Nephron progenitor cell (in vitro differentiated cells): Measurements from ENCODE around the gene UBE2E2.

Experiments
- DNase-seq: peaks from one replicate; pipeline ENCODE4 v3.0.0; 2021
- H3K27ac Mint-ChIP-seq: 2 replicates; pipeline ENCODE4 v1.8.0; 2021; ENCODE audit warnings: mild to moderate bottlenecking, moderate library complexity, mixed read lengths
- H3K27me3 Mint-ChIP-seq: 2 replicates; pipeline ENCODE4 v1.8.0; 2021; ENCODE audit warnings: mild to moderate bottlenecking, low read depth, mixed read lengths; ENCODE audit not compliant: poor library complexity
- H3K36me3 Mint-ChIP-seq: 2 replicates; pipeline ENCODE4 v1.8.0; 2021; ENCODE audit warnings: low read depth, mixed read lengths
- H3K4me1 Mint-ChIP-seq: 2 replicates; pipeline ENCODE4 v1.8.0; 2021; ENCODE audit warnings: mixed read lengths
- H3K4me3 Mint-ChIP-seq: 2 replicates; pipeline ENCODE4 v1.8.0; 2021; ENCODE audit warnings: mild to moderate bottlenecking, moderate library complexity, mixed read lengths
- H3K9me3 Mint-ChIP-seq: 2 replicates; pipeline ENCODE4 v1.8.0; 2021; ENCODE audit warnings: mild to moderate bottlenecking, moderate library complexity, mixed read lengths
- CTCF ChIP-seq: fragments of 200-600 bp; sonication (generic); IDR thresholded peaks from 2 replicates; pipeline ENCODE4 v1.5.0; 2021; ENCODE audit warnings: antibody characterized with exemption

Gene UBE2E2

GRCh38 chr3:23198801-23199200 lies 4.3 kb upstream of the UBE2E2 start:
- peaks cover 26% of the 10 kb centered on the region for H3K27me3 Mint-ChIP-seq
- no peaks in the 10 kb centered on the region for H3K9me3 Mint-ChIP-seq
- H3K36me3 Mint-ChIP-seq: no peaks in the 10 kb centered on the region
- no peak for DNase-seq
- H3K27ac Mint-ChIP-seq: no peak overlapping the region
- H3K4me1 Mint-ChIP-seq: peaks cover 4% of the 10 kb centered on the region
- no peak overlapping the region for H3K4me3 Mint-ChIP-seq
- no peak for TF ChIP-seq CTCF

- Mint-ChIP-seq H3K4me1 (peaks cover 9% of the 10 kb centered on the region), H3K27ac (no peak overlapping the region), H3K36me3 (no peaks in the 10 kb centered on the region), H3K4me3 (no peak overlapping the region), H3K9me3 (no peaks in the 10 kb centered on the region), H3K27me3 (peaks cover 23% of the 10 kb centered on the region)
- no peak for DNase-seq
- no peak for TF ChIP-seq CTCF
These were observed 3.5 kb upstream of the UBE2E2 start for GRCh38 chr3:23199649-23200048.

GRCh38 chr3:23201154-23201838 lies 1.8 kb upstream of the UBE2E2 start:
- Mint-ChIP-seq H3K4me3 (peak overlapping the region; percentile 83), H3K27me3 (peaks cover 21% of the 10 kb centered on the region), H3K27ac (peak overlapping the region; percentile 70), H3K4me1 (peaks cover 18% of the 10 kb centered on the region), H3K36me3 (no peaks in the 10 kb centered on the region), H3K9me3 (no peaks in the 10 kb centered on the region)
- DNase-seq: no peak
- TF ChIP-seq CTCF: no peak

GRCh38 chr3:23202203-23202920 lies 765 bp upstream of the UBE2E2 start:
- no peak for DNase-seq
- no peak overlapping the region for H3K27ac Mint-ChIP-seq
- H3K27me3 Mint-ChIP-seq: peaks cover 21% of the 10 kb centered on the region
- peaks cover 21% of the 10 kb centered on the region for H3K4me1 Mint-ChIP-seq
- H3K36me3 Mint-ChIP-seq: no peaks in the 10 kb centered on the region
- H3K4me3 Mint-ChIP-seq: peak overlapping the region; percentile 83
- TF ChIP-seq CTCF: no peak
- no peaks in the 10 kb centered on the region for H3K9me3 Mint-ChIP-seq

GRCh38 chr3:23203708-23204330 lies 692 bp downstream of the UBE2E2 start:
- TF ChIP-seq CTCF: no peak
- peak overlapping the region; percentile 94 for H3K4me3 Mint-ChIP-seq

More at GRCh38 chr3:23203708-23204330, 692 bp downstream of the UBE2E2 start:
- peak overlapping the region; percentile 64 for H3K27ac Mint-ChIP-seq
- H3K4me1 Mint-ChIP-seq: peaks cover 21% of the 10 kb centered on the region
- no peaks in the 10 kb centered on the region for H3K9me3 Mint-ChIP-seq
- no peaks in the 10 kb centered on the region for H3K36me3 Mint-ChIP-seq
- peaks cover 23% of the 10 kb centered on the region for H3K27me3 Mint-ChIP-seq
- peak; percentile 28 for DNase-seq
